HG03280 (cell line): Measurements from ENCODE around the gene GLIS2.
"Not testable (repeated sequence)": the region's sequence is repeated elsewhere in the genome, so short reads cannot be mapped to it uniquely, and the experiment has no call there.

Experiments
- ATAC-seq: cut with Tn5 transposase; IDR thresholded peaks from one replicate; pipeline ENCODE4 v1.9.1; 2021; ENCODE audit warnings: mild to moderate bottlenecking, moderate library complexity; ENCODE audit not compliant: unreplicated experiment

The GLIS2 gene

GRCh38 chr16:4333714-4334113 lies 17.8 kb downstream of the GLIS2 start:
- not testable (repeated sequence) for ATAC-seq

GRCh38 chr16:4334724-4335495 lies 19.0 kb downstream of the GLIS2 start:
- ATAC-seq = no peak

GRCh38 chr16:4336701-4337539 lies 21.1 kb downstream of the GLIS2 start:
- no peak for ATAC-seq

- ATAC-seq = no peak
Observed at GRCh38 chr16:4337540-4338088, 21.7 kb downstream of the GLIS2 start.

DNA sequence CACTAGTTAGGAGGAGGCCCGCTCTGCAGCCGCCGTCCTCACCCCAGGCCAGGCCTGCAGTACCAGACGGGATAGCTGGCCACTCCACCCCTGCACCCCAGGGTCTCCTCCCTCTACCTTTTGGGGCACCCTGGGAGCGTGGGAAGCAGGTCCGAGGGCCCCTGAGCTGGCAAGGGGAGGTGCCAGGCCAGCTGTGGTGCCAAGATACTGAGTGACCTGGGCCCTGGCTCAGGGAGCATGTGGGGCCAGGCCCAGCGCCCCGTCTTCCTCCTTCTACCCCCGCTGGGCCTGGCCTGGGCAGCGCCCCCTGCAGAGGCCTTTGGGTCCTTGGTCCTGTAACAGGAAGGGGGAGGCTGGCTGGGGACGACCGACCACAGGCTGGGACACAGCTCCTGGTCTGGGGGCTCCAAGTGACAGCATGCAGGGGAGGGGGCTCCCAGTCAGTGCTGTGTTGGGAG lies 22.3 kb downstream of the GLIS2 start:
- no peak for ATAC-seq

- ATAC-seq = no peak
Observed at GRCh38 chr16:4338712-4339299, 22.9 kb downstream of the GLIS2 start.

- ATAC-seq = no peak
Observed at GRCh38 chr16:4339455-4339854, 23.6 kb downstream of the GLIS2 start.

- no peak for ATAC-seq
Observed at GRCh38 chr16:4339909-4340308, 24.0 kb downstream of the GLIS2 start.

GRCh38 chr16:4340443-4340842 lies 24.6 kb downstream of the GLIS2 start:
- ATAC-seq = no peak

GRCh38 chr16:4341250-4341649 lies 25.4 kb downstream of the GLIS2 start:
- ATAC-seq = no peak

GRCh38 chr16:4342866-4343744 lies 27.2 kb downstream of the GLIS2 start:
- no peak for ATAC-seq

GRCh38 chr16:4344300-4344982 lies 28.6 kb downstream of the GLIS2 start:
- ATAC-seq = not testable (repeated sequence)

- ATAC-seq = no peak
Observed at GRCh38 chr16:4344983-4345835, 29.3 kb downstream of the GLIS2 start.

GRCh38 chr16:4345836-4346781 lies 30.2 kb downstream of the GLIS2 start:
- ATAC-seq = no peak

GRCh38 chr16:4347010-4347409 lies 31.1 kb downstream of the GLIS2 start:
- no peak for ATAC-seq

GRCh38 chr16:4347765-4348509 lies 32.1 kb downstream of the GLIS2 start:
- ATAC-seq = no peak

DNA sequence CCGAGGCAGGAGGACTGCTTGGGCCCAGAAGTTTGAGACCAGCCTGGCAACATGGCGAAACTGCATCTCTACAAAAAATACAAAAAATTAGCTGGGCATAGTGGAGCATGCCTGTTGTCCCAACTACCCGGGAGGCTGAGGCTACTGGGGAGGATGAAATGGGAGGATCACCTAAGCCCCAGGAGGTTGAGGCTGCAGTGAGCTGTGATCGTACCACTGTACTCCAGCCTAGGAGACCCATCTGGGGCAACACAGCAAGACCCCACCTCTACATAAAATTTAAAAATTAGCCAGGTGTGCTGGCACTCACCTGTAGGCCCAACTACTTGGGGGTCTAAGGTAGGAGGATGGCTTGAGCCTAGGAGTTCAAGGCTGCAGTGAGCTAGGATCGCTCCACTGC lies 33.5 kb downstream of the GLIS2 start:
- no peak for ATAC-seq
